ENCODE data around the gene NDUFS8. TPM values are rescaled to one million over a fixed set of nuclear protein-coding genes. Genes with fewer than 3 reads are reported as not detected.
A peak's percentile ranks its signal among the peaks of the same experiment; 100 is the strongest.
"Not testable (repeated sequence)": the region's sequence is repeated elsewhere in the genome, so short reads cannot be mapped to it uniquely, and the experiment has no call there.

NDUFS8 gene
- total RNA-seq (10 to 100 TPM; 81.5 to 92.9 TPM), polyA plus RNA-seq (100 to 1,000 TPM; 184 to 203 (median 198) TPM), total RNA-seq (27.7 to 66.3 (median 43.5) reads per million in 6 experiments)

DNA sequence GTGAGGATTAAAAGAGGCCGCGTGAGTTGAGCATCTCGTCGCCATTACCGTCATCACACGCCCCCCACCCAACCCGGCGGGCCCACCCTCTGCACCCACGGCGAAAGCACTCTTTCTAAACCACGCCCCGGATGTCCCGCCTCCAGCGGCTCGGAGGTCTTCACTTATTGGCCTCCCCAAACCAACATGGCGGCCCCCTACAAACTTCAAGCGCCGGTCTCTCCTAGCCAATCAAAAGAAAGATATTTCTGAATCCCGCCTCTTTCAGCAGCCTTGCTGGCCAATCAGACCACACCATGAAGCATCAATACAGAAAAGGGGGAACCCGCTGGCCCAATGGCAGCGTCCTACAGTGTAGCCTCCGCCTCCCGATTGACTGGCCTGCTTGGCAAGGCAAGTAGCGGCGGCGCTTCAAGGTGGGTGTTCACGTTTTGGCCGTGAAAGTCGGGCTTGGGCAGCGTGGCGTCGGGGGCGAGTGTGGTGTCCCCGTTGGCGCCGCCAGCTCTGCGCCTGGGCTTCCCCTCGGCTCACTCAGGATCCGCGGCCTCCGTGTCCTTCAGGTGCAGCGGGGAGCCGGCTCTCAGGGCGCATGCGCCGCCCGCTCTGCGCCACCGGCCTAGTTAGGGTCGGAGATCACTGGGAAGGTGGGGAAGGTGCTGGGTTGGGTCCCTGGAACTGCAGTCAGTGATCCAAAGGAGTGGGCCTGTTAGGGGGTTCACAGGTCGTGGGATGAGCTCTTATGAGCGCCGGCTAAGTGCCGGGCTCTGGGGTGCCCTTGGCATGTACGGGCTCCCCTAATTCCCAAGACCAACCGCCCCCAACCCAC lies at the start of gene NDUFS8:
Gene NDUFS8 (plus strand): TSS at position 364 of the 826 bp plus-strand sequence. CDS start 1,471 bp downstream, outside the sequence.
- peaks cover 0 to 3% (median under 1%) of the 10 kb centered on the region in 9 donors for H3K9me3 Mint-ChIP-seq
- peaks cover 13 to 37% (median 31%) of the 10 kb centered on the region in 4 donors for H3K4me1 Mint-ChIP-seq
- H3K4me3 Mint-ChIP-seq: peak within 1 kb of the TSS; percentile 95 to 100 (median 97)
- DNase-seq: peak; percentile 91 to 99 (median 96)
- ATAC-seq: peak; percentile 95 to 96
- peak within 1 kb of the TSS; percentile 82 to 97 (median 95) for H3K27ac Mint-ChIP-seq
- no peaks in the 10 kb centered on the region for H3K27me3 Mint-ChIP-seq
- POLR2A ChIA-PET: interaction anchor here (0.5 to 2.8 kb wide), 4 partner anchors 9 to 422 kb away, joined by 3 to 23 read pairs (median 4); partner anchors contain the start of genes TCIRG1 and UNC93B1
- peaks cover 0 to 11% (median under 1%) of the 10 kb centered on the region in 3 donors for H3K36me3 Mint-ChIP-seq

DNA sequence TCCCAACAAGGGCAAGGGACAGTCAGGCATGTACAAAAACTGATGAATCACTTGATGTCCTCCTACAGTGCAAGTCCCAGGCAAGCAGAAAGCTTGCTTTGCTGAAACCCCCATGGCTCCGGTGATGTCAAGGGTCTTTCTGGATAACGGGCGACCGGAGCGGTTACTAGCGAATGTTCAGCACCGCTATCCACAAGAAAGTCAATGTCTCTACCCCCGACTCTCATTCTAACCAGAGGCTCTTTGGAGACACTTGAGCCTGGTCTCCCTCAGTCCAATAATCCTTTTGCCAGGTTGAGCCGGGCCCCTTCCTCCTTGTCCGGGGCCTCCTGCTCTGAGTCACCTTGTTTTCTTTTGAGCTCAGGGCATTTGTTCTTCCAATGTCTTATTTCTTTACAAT lies 49.3 kb upstream of the NDUFS8 start:
- H3K27me3 Mint-ChIP-seq: peaks cover 5 to 39% (median 20%) of the 10 kb centered on the region in 5 donors
- H3K9me3 Mint-ChIP-seq, H3K36me3 Mint-ChIP-seq, H3K4me1 Mint-ChIP-seq, H3K4me3 Mint-ChIP-seq, DNase-seq, POLR2A ChIA-PET, H3K27ac Mint-ChIP-seq, ATAC-seq: not testable (repeated sequence)

DNA sequence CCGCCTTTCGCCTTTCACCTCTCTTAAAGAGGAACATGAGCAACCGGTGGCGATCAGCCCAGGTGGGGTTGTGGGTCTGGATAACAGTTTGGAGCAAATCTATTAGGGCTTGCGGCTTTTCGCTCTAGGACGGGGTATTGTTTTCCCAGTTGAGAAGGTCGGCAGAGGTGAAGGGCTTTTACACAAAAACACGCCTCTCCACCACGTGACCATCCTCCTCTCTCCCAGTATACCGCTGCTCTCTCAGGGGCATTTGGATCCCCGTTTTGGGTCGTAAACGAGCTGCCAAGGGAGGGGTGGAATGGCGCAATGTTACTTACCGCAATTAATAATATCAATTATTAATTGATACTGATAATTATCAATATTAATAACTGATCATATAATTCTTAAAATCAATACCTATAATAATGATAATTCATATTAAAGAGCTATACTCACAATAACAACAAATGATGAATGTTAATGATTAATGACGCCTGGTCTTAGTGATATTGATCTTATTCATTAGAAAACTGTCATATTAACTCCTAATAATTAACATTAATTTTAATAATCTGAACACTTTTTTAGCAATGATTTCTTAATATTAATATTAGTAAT lies 48.1 kb upstream of the NDUFS8 start:
- ATAC-seq, H3K36me3 Mint-ChIP-seq, DNase-seq, H3K27ac Mint-ChIP-seq, H3K4me3 Mint-ChIP-seq, POLR2A ChIA-PET, H3K4me1 Mint-ChIP-seq, H3K9me3 Mint-ChIP-seq: not testable (repeated sequence)
- H3K27me3 Mint-ChIP-seq: peaks cover 3 to 30% (median 16%) of the 10 kb centered on the region in 5 donors

DNA sequence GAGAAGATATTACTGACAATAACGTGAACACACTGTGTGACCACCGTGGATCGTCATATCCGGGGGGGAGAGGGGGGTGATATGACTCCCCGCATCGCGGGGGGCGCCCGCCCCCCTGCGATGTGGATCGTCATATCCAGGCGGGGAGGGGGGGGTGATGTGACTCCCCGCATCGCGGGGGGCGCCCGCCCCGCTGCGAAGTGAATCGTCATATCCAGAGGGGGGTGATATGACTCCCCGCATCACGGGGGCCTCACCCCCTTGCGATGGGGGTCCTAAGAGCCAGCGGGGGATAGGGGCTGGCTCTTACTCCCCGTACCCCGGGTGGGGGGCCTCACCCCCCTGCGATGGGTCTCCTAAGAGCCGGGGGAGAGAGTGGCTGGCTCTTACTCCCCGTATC lies 46.5 kb upstream of the NDUFS8 start:
- Mint-ChIP-seq H3K27ac (no peak overlapping the region), H3K4me3 (no peak overlapping the region), H3K27me3 (peaks cover 3 to 23% (median 9%) of the 10 kb centered on the region in 5 donors), H3K36me3 (no peaks in the 10 kb centered on the region), H3K9me3 (no peaks in the 10 kb centered on the region), H3K4me1 (peaks cover 0 to 3% (median 0%) of the 10 kb centered on the region in 4 donors)
- ATAC-seq: no peak
- DNase-seq: no peak
- POLR2A ChIA-PET: no interaction called here

DNA sequence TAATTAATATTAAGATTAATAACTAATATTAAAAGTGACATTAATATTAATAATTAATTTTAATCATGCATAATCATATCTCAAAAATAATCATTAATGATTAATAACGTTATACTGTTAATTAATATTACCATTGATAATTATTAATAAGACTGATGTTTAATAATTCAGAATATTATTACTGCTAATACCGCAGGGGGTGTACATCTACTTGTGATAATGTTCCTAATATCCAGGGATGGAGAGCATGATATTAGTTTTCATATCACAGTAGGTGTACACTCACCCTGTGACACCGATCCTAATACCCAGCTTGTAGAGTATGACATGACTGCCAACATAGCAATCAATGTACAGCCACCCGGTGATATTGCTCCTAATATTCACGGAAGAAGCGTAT lies 45.2 kb upstream of the NDUFS8 start:
- POLR2A ChIA-PET, H3K36me3 Mint-ChIP-seq: not testable (repeated sequence)

DNA sequence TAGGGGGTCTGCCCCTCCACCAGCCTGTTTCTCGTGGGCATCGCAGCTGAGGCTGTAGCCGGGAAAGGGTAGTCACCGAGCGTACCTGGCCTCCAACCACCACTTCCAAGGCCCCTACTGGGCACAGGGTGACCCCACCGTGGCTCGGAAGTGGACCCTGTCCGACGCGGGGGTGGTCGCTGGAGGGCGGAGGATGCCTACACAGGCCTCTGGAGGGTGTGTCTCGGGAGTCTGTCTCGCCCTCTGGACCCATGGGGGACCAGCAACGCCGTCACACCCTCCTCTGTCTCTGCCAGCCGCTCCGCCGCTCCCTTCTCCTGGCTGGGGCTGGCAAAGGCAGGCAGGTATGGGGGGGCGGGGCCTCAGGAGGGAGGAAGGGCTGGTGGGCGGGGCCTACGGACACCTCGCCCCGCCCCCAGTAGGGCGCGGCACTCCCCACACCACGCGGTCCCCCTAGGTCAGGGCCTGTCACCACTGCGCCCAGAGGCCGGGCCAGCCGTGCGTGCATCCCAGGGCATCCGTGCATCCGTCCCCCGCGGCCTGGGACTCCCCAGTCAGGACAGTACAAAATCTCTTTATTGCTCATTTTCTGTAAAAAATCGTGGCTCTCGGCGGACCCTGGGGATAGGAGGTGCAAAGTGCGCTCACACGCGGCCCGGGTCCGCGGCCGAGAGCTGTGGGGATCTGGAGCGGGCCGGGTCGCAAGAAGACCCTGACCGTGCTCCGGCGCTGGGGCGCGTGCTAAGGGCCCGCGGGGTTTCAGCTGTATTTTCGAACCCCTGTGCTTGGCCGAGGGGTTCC lies 39.7 kb upstream of the NDUFS8 start:
- H3K27ac Mint-ChIP-seq, ATAC-seq, POLR2A ChIA-PET, H3K27me3 Mint-ChIP-seq, H3K36me3 Mint-ChIP-seq, DNase-seq, H3K4me3 Mint-ChIP-seq, H3K9me3 Mint-ChIP-seq, H3K4me1 Mint-ChIP-seq: not testable (repeated sequence)

More for the DNA sequence above, 45.2 kb upstream of the NDUFS8 start:
- H3K9me3 Mint-ChIP-seq, H3K4me3 Mint-ChIP-seq, H3K27ac Mint-ChIP-seq, H3K4me1 Mint-ChIP-seq, ATAC-seq, DNase-seq: not testable (repeated sequence)
- peaks cover 3 to 11% (median 10%) of the 10 kb centered on the region in 5 donors for H3K27me3 Mint-ChIP-seq

DNA sequence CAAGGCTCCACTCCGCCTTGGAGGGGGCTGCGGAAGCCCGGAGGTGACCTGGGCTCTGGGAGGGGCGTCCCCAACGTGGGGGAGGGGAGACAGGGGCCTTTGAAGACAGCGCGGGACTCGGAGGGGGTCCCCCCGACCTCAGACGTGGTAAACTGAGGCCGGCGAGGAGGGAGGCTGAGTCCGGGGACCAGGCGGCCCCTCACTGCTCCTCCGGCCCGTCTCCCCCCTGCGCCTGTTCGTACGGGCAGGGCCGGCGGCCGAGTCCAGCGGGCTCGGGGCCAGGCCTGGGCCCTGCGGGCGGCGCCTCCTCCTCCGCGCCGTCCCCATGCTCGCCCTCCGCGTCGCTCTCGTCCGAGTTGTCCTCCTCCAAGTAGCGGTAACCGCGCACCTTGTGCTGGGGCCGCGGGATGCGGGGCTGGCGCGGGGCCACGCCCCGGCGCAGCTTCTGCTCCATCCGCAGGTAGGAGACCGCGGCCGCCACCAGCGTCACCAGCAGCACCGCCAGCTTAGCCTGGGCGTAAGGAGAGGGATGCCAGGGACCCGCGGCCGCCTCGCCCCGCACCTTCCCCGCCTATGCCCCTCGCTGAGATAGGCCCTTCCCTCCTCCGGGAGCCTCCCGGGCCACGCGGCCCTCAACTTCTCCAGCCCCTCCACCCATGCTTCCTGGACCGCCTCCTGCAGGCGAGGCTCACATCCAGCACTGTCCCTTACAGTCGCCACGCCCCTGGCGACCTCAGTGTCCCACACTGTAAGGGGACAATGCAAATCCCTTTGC lies 38.9 kb upstream of the NDUFS8 start:
- DNase-seq, H3K9me3 Mint-ChIP-seq, POLR2A ChIA-PET, H3K36me3 Mint-ChIP-seq, H3K27ac Mint-ChIP-seq, ATAC-seq, H3K4me1 Mint-ChIP-seq, H3K27me3 Mint-ChIP-seq: not testable (repeated sequence)
- H3K4me3 Mint-ChIP-seq: peak overlapping the region in 3 of 10 donors; percentile 21 to 67 (median 57)

DNA sequence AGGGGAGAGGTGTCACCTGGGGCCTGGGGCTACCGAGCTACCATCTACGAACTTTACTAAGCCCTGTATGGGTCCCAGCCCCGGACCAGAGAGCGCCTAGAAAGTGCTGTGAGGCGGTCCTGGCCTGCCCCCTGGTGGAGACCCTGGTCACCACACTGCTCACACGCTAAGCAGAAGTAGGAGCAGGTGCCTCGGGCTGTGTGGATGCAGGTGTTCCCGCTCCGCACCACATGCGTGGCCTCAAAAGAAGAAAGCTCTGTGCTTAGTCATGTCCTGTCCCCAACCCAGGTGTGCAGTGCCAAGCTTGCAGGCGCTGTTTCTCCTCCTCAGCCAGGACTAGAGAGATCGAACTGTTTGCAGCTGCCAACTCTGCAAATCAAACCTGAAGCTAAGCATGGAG lies 36.7 kb upstream of the NDUFS8 start:
- peak; percentile 30 to 37 for ATAC-seq
- H3K9me3 Mint-ChIP-seq, H3K27me3 Mint-ChIP-seq, POLR2A ChIA-PET, H3K36me3 Mint-ChIP-seq: not testable (repeated sequence)
- DNase-seq: peak in 7 of 10 donors; percentile 15 to 49 (median 43)
- H3K4me1 Mint-ChIP-seq: peaks cover 20 to 32% (median 29%) of the 10 kb centered on the region in 4 donors
- H3K27ac Mint-ChIP-seq: peak overlapping the region in 2 of 10 donors; percentile 44 to 62
- H3K4me3 Mint-ChIP-seq: peak overlapping the region in 2 of 10 donors; percentile 30 to 41

DNA sequence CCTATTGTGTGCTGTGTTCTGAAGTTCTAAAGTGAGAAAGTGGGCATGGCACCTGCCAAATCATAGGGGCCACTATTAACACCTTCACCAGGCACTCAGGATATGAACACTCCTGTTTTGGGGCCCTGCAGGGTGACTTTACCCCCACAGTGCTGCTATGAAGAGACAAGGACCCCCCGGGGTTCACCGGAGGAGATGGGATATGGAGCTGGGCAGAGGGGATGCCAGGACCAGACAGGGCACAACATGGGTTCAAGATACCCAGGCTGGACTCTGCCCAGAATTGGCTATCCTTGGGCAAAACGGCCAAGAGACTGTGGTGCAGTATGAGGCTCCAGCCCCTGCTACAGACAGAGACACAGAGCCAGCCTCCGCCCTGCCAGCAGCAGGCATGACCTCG lies 36.1 kb upstream of the NDUFS8 start:
- POLR2A ChIA-PET, DNase-seq, H3K9me3 Mint-ChIP-seq, H3K36me3 Mint-ChIP-seq, H3K4me3 Mint-ChIP-seq, ATAC-seq, H3K27me3 Mint-ChIP-seq, H3K27ac Mint-ChIP-seq: not testable (repeated sequence)
- peaks cover 20 to 34% (median 30%) of the 10 kb centered on the region in 4 donors for H3K4me1 Mint-ChIP-seq

DNA sequence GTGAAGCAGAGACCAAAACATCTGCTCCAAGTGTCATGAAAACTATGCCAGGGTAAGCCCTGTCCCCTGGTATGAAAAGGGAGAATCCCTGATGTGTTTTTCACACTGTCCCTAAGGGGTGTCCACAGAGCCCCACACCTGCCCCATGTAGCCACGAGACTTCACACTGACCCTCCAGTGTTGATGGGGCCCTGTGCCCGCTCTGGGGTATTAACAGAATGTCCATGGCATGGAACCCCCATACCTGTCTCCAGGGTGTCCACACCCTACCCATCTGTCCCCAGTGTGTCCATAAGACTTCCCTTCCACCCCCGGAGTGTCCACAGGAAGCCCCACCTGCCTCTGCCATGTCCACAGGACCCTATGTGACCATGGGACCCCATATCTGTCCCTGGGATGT lies 35.4 kb upstream of the NDUFS8 start:
- H3K9me3 Mint-ChIP-seq, ATAC-seq, DNase-seq, H3K4me3 Mint-ChIP-seq, H3K27me3 Mint-ChIP-seq, POLR2A ChIA-PET, H3K27ac Mint-ChIP-seq, H3K36me3 Mint-ChIP-seq: not testable (repeated sequence)
- H3K4me1 Mint-ChIP-seq: peaks cover 20 to 34% (median 31%) of the 10 kb centered on the region in 4 donors

DNA sequence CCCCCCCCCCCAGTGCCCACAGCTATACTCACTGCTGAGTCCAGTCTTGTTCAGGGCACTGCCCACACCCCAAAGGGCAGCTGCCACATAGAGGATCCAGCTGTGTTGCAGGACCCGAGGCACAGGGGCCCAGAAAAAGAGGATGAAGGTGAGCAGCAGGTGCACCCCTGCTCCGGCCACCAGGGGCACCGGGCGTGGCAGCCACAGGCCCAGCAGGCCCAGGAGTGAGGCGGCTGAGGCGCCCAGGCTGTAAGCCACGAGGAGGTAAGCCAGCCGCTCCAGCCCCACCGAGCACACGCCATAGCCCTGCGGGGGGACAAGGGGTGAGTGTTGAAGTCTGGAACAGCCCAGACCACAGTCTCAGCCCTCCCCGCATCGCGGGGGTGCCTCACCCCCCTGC lies 34.9 kb upstream of the NDUFS8 start:
- H3K27me3 Mint-ChIP-seq, H3K27ac Mint-ChIP-seq, H3K4me3 Mint-ChIP-seq, ATAC-seq, POLR2A ChIA-PET, H3K36me3 Mint-ChIP-seq, H3K9me3 Mint-ChIP-seq, DNase-seq: not testable (repeated sequence)
- peaks cover 20 to 34% (median 31%) of the 10 kb centered on the region in 4 donors for H3K4me1 Mint-ChIP-seq

DNA sequence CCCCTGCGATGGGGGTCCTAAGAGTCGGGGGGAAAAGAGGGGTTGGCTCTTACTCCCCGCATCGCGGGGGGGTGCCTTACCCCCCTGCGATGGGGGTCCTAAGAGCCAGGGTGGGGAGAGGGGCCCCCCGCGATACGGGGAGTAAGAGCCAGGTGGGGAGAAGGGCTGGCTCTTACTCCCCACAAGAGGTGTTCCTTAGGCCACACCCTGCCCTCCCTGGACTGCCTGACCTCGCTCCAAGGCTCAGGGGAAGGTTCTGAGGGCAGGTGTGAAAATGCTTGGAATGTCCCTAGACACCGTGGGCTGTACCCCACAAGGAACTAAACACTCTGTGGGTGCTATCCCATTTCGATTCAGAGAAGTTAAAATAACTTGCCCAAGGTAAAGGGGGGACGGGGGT lies 34.4 kb upstream of the NDUFS8 start:
- H3K4me3 Mint-ChIP-seq: no peak overlapping the region
- POLR2A ChIA-PET: no interaction called here
- H3K9me3 Mint-ChIP-seq: no peaks in the 10 kb centered on the region
- H3K27me3 Mint-ChIP-seq: peaks cover 0 to 2% (median 0%) of the 10 kb centered on the region in 5 donors
- peak overlapping the region in 1 of 10 donors; percentile 29 for H3K27ac Mint-ChIP-seq
- ATAC-seq (no peak), DNase-seq (no peak)
- peaks cover 20 to 34% (median 31%) of the 10 kb centered on the region in 4 donors for H3K4me1 Mint-ChIP-seq
- H3K36me3 Mint-ChIP-seq: peaks cover 0 to 2% (median 0%) of the 10 kb centered on the region in 3 donors
